Choroid plexus epithelial cell (primary cell): ENCODE results near the gene ZNF462.
A peak's percentile ranks its signal among the peaks of the same experiment; 100 is the strongest.

Source experiments
- DNase-seq: peaks from one replicate; pipeline ENCODE4 v3.0.0-alpha.2; 2010; ENCODE audit warnings: low read depth
- H3K4me3 ChIP-seq: 2 replicates; pipeline ENCODE4 v1.5.1; 2011; ENCODE audit warnings: low read depth, mild to moderate bottlenecking, control low read depth, low read length, moderate library complexity
- CTCF ChIP-seq: conservative IDR thresholded peaks from 2 replicates; pipeline ENCODE4 v1.5.1; 2011; ENCODE audit warnings: low read depth, mild to moderate bottlenecking, control low read depth, inconsistent platforms, low read length, moderate library complexity

ZNF462 gene, protein sequence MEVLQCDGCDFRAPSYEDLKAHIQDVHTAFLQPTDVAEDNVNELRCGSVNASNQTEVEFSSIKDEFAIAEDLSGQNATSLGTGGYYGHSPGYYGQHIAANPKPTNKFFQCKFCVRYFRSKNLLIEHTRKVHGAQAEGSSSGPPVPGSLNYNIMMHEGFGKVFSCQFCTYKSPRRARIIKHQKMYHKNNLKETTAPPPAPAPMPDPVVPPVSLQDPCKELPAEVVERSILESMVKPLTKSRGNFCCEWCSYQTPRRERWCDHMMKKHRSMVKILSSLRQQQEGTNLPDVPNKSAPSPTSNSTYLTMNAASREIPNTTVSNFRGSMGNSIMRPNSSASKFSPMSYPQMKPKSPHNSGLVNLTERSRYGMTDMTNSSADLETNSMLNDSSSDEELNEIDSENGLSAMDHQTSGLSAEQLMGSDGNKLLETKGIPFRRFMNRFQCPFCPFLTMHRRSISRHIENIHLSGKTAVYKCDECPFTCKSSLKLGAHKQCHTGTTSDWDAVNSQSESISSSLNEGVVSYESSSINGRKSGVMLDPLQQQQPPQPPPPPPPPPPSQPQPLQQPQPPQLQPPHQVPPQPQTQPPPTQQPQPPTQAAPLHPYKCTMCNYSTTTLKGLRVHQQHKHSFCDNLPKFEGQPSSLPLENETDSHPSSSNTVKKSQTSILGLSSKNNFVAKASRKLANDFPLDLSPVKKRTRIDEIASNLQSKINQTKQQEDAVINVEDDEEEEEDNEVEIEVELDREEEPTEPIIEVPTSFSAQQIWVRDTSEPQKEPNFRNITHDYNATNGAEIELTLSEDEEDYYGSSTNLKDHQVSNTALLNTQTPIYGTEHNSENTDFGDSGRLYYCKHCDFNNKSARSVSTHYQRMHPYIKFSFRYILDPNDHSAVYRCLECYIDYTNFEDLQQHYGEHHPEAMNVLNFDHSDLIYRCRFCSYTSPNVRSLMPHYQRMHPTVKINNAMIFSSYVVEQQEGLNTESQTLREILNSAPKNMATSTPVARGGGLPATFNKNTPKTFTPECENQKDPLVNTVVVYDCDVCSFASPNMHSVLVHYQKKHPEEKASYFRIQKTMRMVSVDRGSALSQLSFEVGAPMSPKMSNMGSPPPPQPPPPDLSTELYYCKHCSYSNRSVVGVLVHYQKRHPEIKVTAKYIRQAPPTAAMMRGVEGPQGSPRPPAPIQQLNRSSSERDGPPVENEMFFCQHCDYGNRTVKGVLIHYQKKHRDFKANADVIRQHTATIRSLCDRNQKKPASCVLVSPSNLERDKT (N-terminal part only)

DNA sequence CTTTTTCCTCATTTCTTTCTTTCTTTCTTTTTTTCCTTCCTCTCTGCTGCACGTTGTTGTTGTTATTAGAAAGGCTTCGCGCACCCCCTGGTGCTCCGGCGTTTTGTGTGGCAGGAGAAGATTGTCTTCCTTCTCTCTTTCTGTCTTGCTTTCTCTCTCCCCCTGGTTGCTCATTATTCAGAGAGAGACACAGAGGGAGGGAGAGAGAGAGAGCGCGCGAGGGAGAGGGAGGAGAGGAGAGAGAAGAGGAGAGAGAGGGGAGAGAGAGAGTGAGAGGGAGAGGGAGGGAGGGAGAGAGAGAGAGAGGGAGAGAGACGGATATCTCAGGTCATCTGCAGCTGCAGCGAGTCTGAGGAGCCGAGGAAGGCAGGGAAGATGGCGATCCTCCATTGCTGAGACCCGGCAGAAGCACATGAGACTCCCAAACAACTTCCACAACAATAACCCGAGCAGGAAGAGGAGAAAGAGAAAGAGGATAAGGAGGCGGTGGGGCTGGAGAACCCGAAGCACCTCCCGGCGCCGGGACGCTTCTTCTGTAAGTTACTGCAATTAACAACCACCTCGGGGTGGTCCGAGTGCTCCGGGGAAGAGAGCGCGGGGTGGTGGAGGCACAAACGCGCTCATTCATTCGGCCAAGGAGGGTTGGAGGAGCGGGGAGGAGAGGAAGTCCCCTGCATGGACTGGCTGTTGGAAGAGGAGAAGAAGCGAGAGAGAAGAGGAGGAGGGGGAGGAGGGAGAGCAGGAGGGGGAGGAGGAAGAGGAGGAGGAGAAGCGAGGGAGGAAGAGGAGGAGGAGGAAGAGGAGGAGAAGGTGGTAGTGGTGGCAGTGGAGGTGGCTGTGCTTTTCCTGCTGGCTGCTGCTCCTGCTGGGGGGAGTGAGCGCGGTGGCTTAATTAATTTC is at the start of gene ZNF462:
TSS of gene ZNF462 (plus strand) at position 346 of the 900 bp plus-strand sequence. CDS start 60,218 bp downstream, outside the sequence.
- H3K4me3 ChIP-seq: peak within 1 kb of the TSS; percentile 74
- DNase-seq: peak; percentile 84

GRCh38 chr9:106816524-106816923 is 46.4 kb upstream of the ZNF462 start:
- DNase-seq: no peak
- no peak for TF ChIP-seq CTCF
- no peak overlapping the region for H3K4me3 ChIP-seq

More for the DNA sequence above, at the start of gene ZNF462:
- TF ChIP-seq CTCF: peak; percentile 60

DNA sequence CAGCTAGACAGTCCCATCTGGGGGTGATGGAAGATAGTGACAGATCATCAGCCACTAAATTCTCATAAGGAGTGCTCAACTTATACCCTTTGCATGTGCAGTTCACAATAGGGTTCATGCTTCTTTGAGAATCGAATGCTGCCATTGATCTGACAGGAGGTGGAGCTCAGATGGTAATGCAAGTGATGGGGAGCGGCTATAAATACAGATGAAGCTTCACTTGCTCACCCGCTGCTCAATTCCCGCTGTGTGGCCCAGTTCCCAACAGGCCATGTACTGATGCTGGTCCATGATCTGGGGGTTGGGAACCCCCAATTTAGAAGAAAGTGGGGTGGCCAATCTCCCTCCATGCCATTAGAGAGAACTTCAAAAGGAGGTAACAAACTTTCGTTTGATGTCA is 44.9 kb upstream of the ZNF462 start:
- no peak for TF ChIP-seq CTCF
- no peak for DNase-seq
- H3K4me3 ChIP-seq: no peak overlapping the region

GRCh38 chr9:106820866-106821265 is 42.1 kb upstream of the ZNF462 start:
- no peak overlapping the region for H3K4me3 ChIP-seq
- no peak for TF ChIP-seq CTCF
- no peak for DNase-seq

DNA sequence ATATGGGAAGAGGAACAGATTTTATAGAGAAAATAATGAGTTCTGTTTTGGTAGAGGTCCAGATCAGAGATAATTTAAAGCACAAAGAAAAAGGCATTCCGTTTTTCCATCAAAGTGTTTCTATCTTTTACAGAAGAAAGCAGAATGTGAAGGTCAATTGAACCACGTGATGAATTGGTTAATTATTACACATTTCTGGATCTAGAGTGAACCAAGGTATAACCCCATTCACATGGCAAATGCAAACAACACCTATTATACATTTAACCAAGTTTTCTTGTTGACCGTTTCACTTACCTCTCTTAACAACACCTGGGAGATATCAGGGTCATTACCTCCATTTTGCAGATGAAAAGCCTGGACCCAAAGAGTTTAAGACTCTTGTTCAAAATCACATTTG is 34.9 kb upstream of the ZNF462 start:
- no peak for TF ChIP-seq CTCF
- DNase-seq: no peak
- H3K4me3 ChIP-seq: no peak overlapping the region

DNA sequence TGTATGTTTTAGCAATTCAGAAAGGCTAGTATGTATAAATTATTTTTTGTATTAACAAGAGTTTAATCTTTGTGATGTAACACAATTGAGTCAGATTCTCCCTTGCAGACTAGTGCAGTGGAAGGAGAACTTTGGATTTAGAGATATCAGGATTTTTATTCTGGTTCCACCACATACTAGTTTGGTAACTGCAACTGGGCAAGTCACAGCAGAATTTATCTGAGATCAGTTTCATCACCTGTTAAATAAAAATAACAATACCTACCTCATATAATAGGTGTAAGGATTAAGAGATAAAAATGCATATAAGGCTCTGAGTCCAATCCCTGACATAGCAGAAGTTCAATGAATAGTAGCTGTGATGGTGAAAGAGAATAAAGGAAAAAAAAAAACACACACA is 34.0 kb upstream of the ZNF462 start:
- TF ChIP-seq CTCF: no peak
- H3K4me3 ChIP-seq: no peak overlapping the region
- DNase-seq: no peak
